ACC112 (cell line): ENCODE data around the gene NEUROD2.

ENCODE experiments used
- H2AFZ ChIP-seq: fragments of 200-600 bp; sonication (generic); one replicate; pipeline ENCODE4 v1.6.0; 2017; ENCODE audit warnings: antibody characterized with exemption, low read length; ENCODE audit not compliant: unreplicated experiment
- H3K27ac ChIP-seq: fragments of 200-600 bp; sonication (generic); 2 replicates; pipeline ENCODE4 v1.5.1; 2014; ENCODE audit warnings: low read depth, mild to moderate bottlenecking, antibody characterized with exemption, low read length, moderate library complexity
- H3K27me3 ChIP-seq: fragments of 200-600 bp; sonication (generic); 2 replicates; pipeline ENCODE4 v1.6.1; 2014; ENCODE audit warnings: mild to moderate bottlenecking, antibody characterized with exemption, low read length, moderate library complexity, mixed read lengths; ENCODE audit not compliant: insufficient read depth
- H3K36me3 ChIP-seq: fragments of 200-600 bp; sonication (generic); 2 replicates; pipeline ENCODE4 v1.6.1; 2016; ENCODE audit warnings: mild to moderate bottlenecking, antibody characterized with exemption, low read length, moderate library complexity, mixed read lengths; ENCODE audit not compliant: insufficient read depth
- H3K4me1 ChIP-seq: fragments of 200-600 bp; sonication (generic); one replicate; pipeline ENCODE4 v1.6.1; 2016; ENCODE audit warnings: low read length, mixed read lengths; ENCODE audit not compliant: insufficient read depth, unreplicated experiment, control insufficient read depth
- H3K4me3 ChIP-seq: fragments of 200-600 bp; sonication (generic); 2 replicates; pipeline ENCODE4 v1.5.1; 2014; ENCODE audit warnings: mild to moderate bottlenecking, low read depth, low read length
- H3K79me2 ChIP-seq: fragments of 200-600 bp; sonication (generic); one replicate; pipeline ENCODE4 v1.6.0; 2016; ENCODE audit warnings: low read length; ENCODE audit not compliant: control insufficient read depth, unreplicated experiment, insufficient read depth

The NEUROD2 gene

GRCh38 chr17:39607851-39608130, at the start of gene NEUROD2:
TSS of gene NEUROD2 (minus strand) at chr17:39607920. CDS start at chr17:39606599, 1,321 bp downstream.
- H3K27ac ChIP-seq: no peak within 1 kb of the TSS
- no peak within 1 kb of the TSS for H2AFZ ChIP-seq
- peaks cover 71% of the 10 kb centered on the region for H3K27me3 ChIP-seq
- no peaks in the 10 kb centered on the region for H3K79me2 ChIP-seq
- no peaks in the 10 kb centered on the region for H3K36me3 ChIP-seq
- H3K4me3 ChIP-seq: 0 out of 2 replicates have a peak within 1 kb of the TSS, but pooled peaks have one; percentile 26
- peaks cover 5% of the 10 kb centered on the region for H3K4me1 ChIP-seq

GRCh38 chr17:39655105-39655504, 47.4 kb upstream of the NEUROD2 start:
- Histone ChIP-seq H3K79me2 (no peaks in the 10 kb centered on the region), H2AFZ (no peak overlapping the region), H3K27me3 (no peaks in the 10 kb centered on the region), H3K36me3 (no peaks in the 10 kb centered on the region), H3K27ac (no peak overlapping the region), H3K4me1 (no peaks in the 10 kb centered on the region), H3K4me3 (no peak overlapping the region)

- Histone ChIP-seq H3K27me3 (no peaks in the 10 kb centered on the region), H2AFZ (no peak overlapping the region), H3K36me3 (no peaks in the 10 kb centered on the region), H3K4me1 (no peaks in the 10 kb centered on the region), H3K4me3 (no peak overlapping the region), H3K27ac (no peak overlapping the region), H3K79me2 (no peaks in the 10 kb centered on the region)
Observed at GRCh38 chr17:39653662-39654331, 46.1 kb upstream of the NEUROD2 start.

DNA sequence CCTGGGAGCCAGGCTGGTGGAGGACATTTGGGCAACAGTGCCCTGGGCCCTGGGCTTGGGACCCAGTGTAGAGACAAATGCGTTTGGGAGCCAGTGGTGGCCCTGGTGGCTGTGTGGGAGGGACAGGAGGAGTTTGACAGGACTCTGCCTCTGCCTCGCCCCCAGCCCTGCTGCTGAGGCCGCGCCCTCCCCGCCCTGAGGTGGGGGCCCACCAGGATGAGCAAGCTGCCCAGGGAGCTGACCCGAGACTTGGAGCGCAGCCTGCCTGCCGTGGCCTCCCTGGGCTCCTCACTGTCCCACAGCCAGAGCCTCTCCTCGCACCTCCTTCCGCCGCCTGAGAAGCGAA, 45.6 kb upstream of the NEUROD2 start:
- no peaks in the 10 kb centered on the region for H3K36me3 ChIP-seq
- H3K27me3 ChIP-seq: no peaks in the 10 kb centered on the region
- no peaks in the 10 kb centered on the region for H3K79me2 ChIP-seq
- H2AFZ ChIP-seq: no peak overlapping the region
- no peak overlapping the region for H3K4me3 ChIP-seq
- H3K4me1 ChIP-seq: no peaks in the 10 kb centered on the region
- no peak overlapping the region for H3K27ac ChIP-seq

GRCh38 chr17:39652587-39653315, 45.0 kb upstream of the NEUROD2 start:
- Histone ChIP-seq H3K4me1 (no peaks in the 10 kb centered on the region), H3K4me3 (no peak overlapping the region), H3K27me3 (no peaks in the 10 kb centered on the region), H3K27ac (no peak overlapping the region), H3K36me3 (no peaks in the 10 kb centered on the region), H2AFZ (no peak overlapping the region), H3K79me2 (peaks cover under 1% of the 10 kb centered on the region)

DNA sequence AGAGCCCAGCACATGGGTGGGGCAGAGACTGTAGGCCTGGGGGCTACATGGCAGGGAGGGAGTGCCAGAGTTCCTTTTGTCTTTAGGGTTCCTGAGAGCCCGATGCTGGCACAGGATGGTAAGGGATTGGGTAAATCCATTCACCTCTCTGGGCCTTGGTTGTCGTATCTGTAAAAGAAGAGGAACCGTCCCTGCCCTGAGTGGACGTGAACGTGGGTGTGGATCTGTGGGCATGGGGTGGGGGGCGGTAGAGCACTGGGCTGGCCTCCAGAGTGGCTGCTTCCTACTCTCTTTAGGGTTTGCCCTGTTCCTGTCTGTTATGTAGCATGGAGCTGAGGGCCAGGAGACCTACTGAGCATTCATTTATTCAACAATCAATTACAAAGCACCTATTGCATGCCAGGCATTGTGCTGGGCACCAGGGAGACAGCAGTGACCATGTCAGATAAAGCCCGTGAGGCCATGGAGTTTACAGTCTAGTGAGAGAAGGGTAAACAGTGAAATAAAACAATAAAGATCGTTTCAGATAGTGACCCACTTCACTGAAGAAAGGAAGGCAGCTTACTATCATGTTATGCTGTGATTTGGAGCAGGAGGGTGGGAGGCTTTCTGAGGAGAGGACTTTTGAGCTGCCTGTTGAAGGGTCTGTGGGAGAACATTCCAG, 44.3 kb upstream of the NEUROD2 start:
- Histone ChIP-seq H3K4me1 (no peaks in the 10 kb centered on the region), H2AFZ (no peak overlapping the region), H3K4me3 (no peak overlapping the region), H3K79me2 (peaks cover 7% of the 10 kb centered on the region), H3K27me3 (no peaks in the 10 kb centered on the region), H3K36me3 (no peaks in the 10 kb centered on the region), H3K27ac (no peak overlapping the region)

GRCh38 chr17:39650121-39650579, 42.4 kb upstream of the NEUROD2 start:
- Histone ChIP-seq H3K4me1 (no peaks in the 10 kb centered on the region), H3K4me3 (no peak overlapping the region), H3K36me3 (no peaks in the 10 kb centered on the region), H2AFZ (no peak overlapping the region), H3K27ac (no peak overlapping the region), H3K79me2 (peaks cover 11% of the 10 kb centered on the region), H3K27me3 (no peaks in the 10 kb centered on the region)

GRCh38 chr17:39648616-39649366, 41.1 kb upstream of the NEUROD2 start:
- no peak overlapping the region for H3K4me3 ChIP-seq
- no peaks in the 10 kb centered on the region for H3K27me3 ChIP-seq
- no peaks in the 10 kb centered on the region for H3K36me3 ChIP-seq
- no peak overlapping the region for H3K27ac ChIP-seq
- no peak overlapping the region for H2AFZ ChIP-seq
- no peaks in the 10 kb centered on the region for H3K4me1 ChIP-seq
- peaks cover 17% of the 10 kb centered on the region for H3K79me2 ChIP-seq

DNA sequence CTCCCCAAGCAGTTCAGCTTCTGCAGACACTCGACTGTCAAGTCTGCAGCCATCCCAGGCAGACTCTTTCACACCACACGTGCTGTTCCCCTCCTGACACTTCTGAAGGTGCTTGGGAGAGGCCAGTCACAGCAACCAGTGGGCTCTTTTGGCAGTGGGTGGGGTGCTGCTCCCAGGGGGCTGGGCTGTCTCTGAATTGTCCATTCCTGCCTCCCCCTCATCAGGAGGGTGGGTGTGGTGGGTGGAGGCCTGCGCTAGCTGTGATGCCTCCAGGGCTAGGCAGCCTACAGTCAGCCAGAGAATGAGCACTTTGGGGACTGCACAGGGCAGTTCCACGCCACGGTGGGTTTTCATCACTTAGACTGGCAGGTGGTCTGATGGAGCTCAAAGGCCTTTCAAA, 39.5 kb upstream of the NEUROD2 start:
- H3K36me3 ChIP-seq: no peaks in the 10 kb centered on the region
- peaks cover 11% of the 10 kb centered on the region for H3K4me1 ChIP-seq
- peaks cover 30% of the 10 kb centered on the region for H3K79me2 ChIP-seq
- H2AFZ ChIP-seq: no peak overlapping the region
- H3K27ac ChIP-seq: no peak overlapping the region
- H3K4me3 ChIP-seq: no peak overlapping the region
- no peaks in the 10 kb centered on the region for H3K27me3 ChIP-seq

DNA sequence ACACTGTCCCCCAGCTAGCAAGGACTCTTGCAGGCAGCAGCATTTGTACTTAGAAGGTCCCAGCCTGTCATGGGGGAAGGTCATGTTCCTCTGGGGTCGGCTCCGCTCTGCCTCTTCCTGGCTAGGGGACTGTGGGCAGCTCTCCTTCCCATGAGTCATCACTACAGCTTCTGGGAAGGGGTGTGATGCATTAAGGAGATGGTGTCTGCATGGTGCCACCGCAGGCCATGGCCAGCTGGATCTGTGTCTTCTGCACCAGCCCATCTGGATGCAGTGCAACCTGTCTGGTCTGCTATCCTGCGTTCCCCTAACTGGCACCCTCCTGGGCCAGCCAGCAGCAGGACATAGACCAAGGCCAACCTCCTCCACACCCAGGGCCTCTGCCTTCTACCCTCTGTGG, 35.6 kb upstream of the NEUROD2 start:
- Histone ChIP-seq H3K4me1 (peaks cover 27% of the 10 kb centered on the region), H3K27me3 (no peaks in the 10 kb centered on the region), H3K27ac (no peak overlapping the region), H2AFZ (no peak overlapping the region), H3K4me3 (no peak overlapping the region), H3K36me3 (no peaks in the 10 kb centered on the region), H3K79me2 (peaks cover 59% of the 10 kb centered on the region)
